K562 (cell line): ENCODE measurements around the gene ROR2. TPM values are rescaled to one million over a fixed set of nuclear protein-coding genes. Genes with fewer than 3 reads are reported as not detected.

Experiments
- CBFA2T3 ChIP-seq: fragments of 450-650 bp; IDR thresholded peaks from 2 replicates; pipeline ENCODE4 v1.6.1; 2017
- CCNT2 ChIP-seq: IDR thresholded peaks from 2 replicates; pipeline ENCODE4 v1.6.1; 2011; ENCODE audit warnings: borderline replicate concordance, low read depth, mild to moderate bottlenecking, moderate library complexity, mixed read lengths, low read length; ENCODE audit not compliant: insufficient read length; ENCODE audit errors: extremely low read depth
- HMG20B ChIP-seq: fragments of 250-450 bp; sonication (Bioruptor Pico); IDR thresholded peaks from 2 replicates; pipeline ENCODE4 v1.5.0; 2021; ENCODE audit warnings: mild to moderate bottlenecking
- HSF4 ChIP-seq: fragments of 250-450 bp; sonication (Bioruptor Pico); IDR thresholded peaks from 2 replicates; pipeline ENCODE4 v2.1.2; 2022; ENCODE audit warnings: mild to moderate bottlenecking, moderate library complexity, borderline replicate concordance
- KLF13 ChIP-seq: fragments of 450-650 bp; IDR thresholded peaks from 2 replicates; pipeline ENCODE4 v1.6.1; 2016; ENCODE audit warnings: missing genetic modification characterization, low read depth, mild to moderate bottlenecking, missing compliant biosample characterization, moderate library complexity, borderline replicate concordance
- MBD1 ChIP-seq: fragments of 250-450 bp; sonication (Bioruptor Pico); IDR thresholded peaks from 2 replicates; pipeline ENCODE4 v1.8.0; 2022; ENCODE audit warnings: inconsistent platforms
- NUFIP1 ChIP-seq: fragments of 450-650 bp; IDR thresholded peaks from 2 replicates; pipeline ENCODE4 v1.6.1; 2018; ENCODE audit not compliant: partially characterized antibody
- THRB ChIP-seq: fragments of 450-650 bp; formaldehyde crosslinking; conservative IDR thresholded peaks from 2 replicates; pipeline ENCODE4 v1.4.0; 2022; ENCODE audit warnings: mild to moderate bottlenecking, missing genetic modification characterization
- XRCC5 ChIP-seq: fragments of 200-400 bp; formaldehyde crosslinking; IDR thresholded peaks from 2 replicates; pipeline ENCODE4 v1.6.1; 2017; ENCODE audit warnings: low read depth, mild to moderate bottlenecking, low read length
- ZBTB1 ChIP-seq: sonication (generic); formaldehyde crosslinking; IDR thresholded peaks from 2 replicates; pipeline ENCODE4 v1.8.1; 2023; ENCODE audit warnings: missing genetic modification reagents, low read depth, mild to moderate bottlenecking, borderline replicate concordance
- ZBTB49 ChIP-seq: sonication (generic); formaldehyde crosslinking; IDR thresholded peaks from 2 replicates; pipeline ENCODE4 v1.8.0; 2022; ENCODE audit warnings: missing genetic modification reagents, mild to moderate bottlenecking, borderline replicate concordance
- ZNF589 ChIP-seq: fragments of 200-800 bp; sonication (Bioruptor generic); IDR thresholded peaks from 2 replicates; pipeline ENCODE4 v1.6.1; 2016; ENCODE audit warnings: low read depth, missing genetic modification characterization, missing compliant biosample characterization
- polyA plus RNA-seq, 8 experiments: library from polyadenylated mRNA; depleted of rRNA in 4 of 8; stranded (reverse) in 5 of 8; unstranded in 3 of 8; fragments of >200 nt; fragmentation: Nextera tagmentation in 2 of 8; fragmentation: Illumina TruSeq in 1 of 8; extraction: Ambion mirVana in 2 of 8; extraction: Trizol in 1 of 8; gene quantifications; 2 replicates each; pipeline versions ENCODE4 v1.2.1 to v1.2.3, GENCODE V29; 2011 to 2014; ENCODE audit warnings: inconsistent platforms in 1 of 8, missing spikeins in 1 of 8
- total RNA-seq, 7 experiments: library from RNA; depleted of rRNA in 6 of 7; stranded (reverse); fragments of >200 nt in 6 of 7; fragmentation: Illumina TruSeq in 2 of 7; extraction: Trizol in 2 of 7; gene quantifications; 2 replicates each; pipeline versions ENCODE4 v1.2.1 to v1.2.3, GENCODE V29; 2011 to 2021; ENCODE audit warnings: low replicate concordance in 1 of 7

ROR2 gene
- total and polyA plus RNA-seq, 9 of the 15 experiments (the other 6 are each of a cell fraction or from before 2014, with no cell fraction given) = 5.6 to 33.8 (median 15.3) TPM

GRCh38 chr9:91905991-91906469 lies 44.0 kb downstream of the ROR2 start (continued):
- no peak for TF ChIP-seq CCNT2
- TF ChIP-seq XRCC5 = 0 out of 2 replicates have a peak, but pooled peaks have one; percentile 42
- TF ChIP-seq HMG20B = no peak
- TF ChIP-seq HSF4 (CRISPR knock-in tag) = no peak
- TF ChIP-seq THRB = no peak
- TF ChIP-seq MBD1 (CRISPR knock-in tag) = no peak
- TF ChIP-seq KLF13 (tag) = no peak
- no peak for TF ChIP-seq CBFA2T3
- TF ChIP-seq NUFIP1 = no peak
- no peak for TF ChIP-seq ZBTB1 (CRISPR knock-in tag)
- 0 out of 2 replicates have a peak, but pooled peaks have one; percentile 20 for TF ChIP-seq ZNF589 (CRISPR knock-in tag)
- TF ChIP-seq ZBTB49 (CRISPR knock-in tag) = no peak
- TF ChIP-seq, all 486 proteins: peak for 46
